ENCODE measurements around the gene PAM16. TPM values are rescaled to one million over a fixed set of nuclear protein-coding genes. Genes with fewer than 3 reads are reported as not detected.
A peak's percentile ranks its signal among the peaks of the same experiment; 100 is the strongest.
"Not testable (repeated sequence)": the region's sequence is repeated elsewhere in the genome, so short reads cannot be mapped to it uniquely, and the experiment has no call there.

Gene PAM16
- total RNA-seq, 2 experiments from 2014 or later, result 47.5 to 49.4 TPM

- Mint-ChIP-seq H3K36me3 (no peaks in the 10 kb centered on the region), H3K9me3 (ENCODE audit: low read depth) (no peaks in the 10 kb centered on the region), H3K27ac (no peak overlapping the region), H3K27me3 (no peaks in the 10 kb centered on the region), H3K4me3 (no peak overlapping the region), H3K4me1 (no peaks in the 10 kb centered on the region)
- ATAC-seq (no peak), DNase-seq (no peak)
- CTCF ChIA-PET, result interaction anchor here (1.8 to 2.0 kb wide), 2 partner anchors 9 to 49 kb away, joined by 5 to 9 read pairs; no protein-coding TSS in a partner anchor
These were observed 13.5 kb downstream of the PAM16 start for GRCh38 chr16:4337540-4338088.

- Mint-ChIP-seq H3K27me3 (no peaks in the 10 kb centered on the region), H3K4me3 (no peak overlapping the region), H3K9me3 (ENCODE audit: low read depth) (no peaks in the 10 kb centered on the region), H3K27ac (no peak overlapping the region), H3K36me3 (no peaks in the 10 kb centered on the region), H3K4me1 (no peaks in the 10 kb centered on the region)
- ATAC-seq, result no peak
- CTCF ChIA-PET, result interaction anchor here (1.0 to 2.0 kb wide), 2 partner anchors 15 to 48 kb away, joined by 3 to 9 read pairs; no protein-coding TSS in a partner anchor
- no peak for DNase-seq
These were observed 14.2 kb downstream of the PAM16 start for GRCh38 chr16:4336701-4337539.

DNA sequence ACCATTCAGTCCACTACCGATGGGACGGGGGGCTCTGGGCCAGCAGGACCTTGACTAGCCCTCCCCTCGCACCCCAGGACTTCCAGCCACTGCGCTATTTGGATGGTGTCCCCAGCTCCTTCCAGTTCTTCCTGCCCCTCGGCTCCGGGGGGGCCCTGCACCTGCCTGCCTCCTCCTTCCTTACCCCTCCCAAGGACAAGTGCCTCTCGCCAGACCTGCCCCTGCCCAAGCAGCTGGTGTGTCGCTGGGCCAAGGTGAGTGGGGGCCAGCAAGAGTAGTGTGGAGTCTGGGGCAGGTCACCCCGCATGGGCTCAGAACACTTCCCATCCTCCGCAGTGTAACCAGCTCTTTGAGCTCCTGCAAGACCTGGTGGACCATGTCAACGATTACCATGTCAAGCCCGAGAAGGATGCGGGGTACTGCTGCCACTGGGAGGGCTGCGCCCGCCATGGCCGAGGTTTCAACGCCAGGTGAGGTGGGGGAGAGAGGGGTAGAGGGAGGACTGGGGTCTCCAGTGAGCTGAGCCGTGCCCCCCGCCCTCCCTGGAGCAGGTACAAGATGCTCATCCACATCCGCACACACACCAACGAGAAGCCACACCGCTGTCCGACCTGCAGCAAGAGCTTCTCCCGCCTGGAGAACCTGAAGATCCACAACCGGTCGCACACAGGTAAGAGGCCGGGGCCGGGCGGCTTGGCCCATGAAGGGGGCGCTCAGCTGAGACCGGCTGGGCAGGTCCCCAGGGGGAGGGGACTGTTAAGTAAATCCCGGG, 16.2 kb downstream of the PAM16 start:
- ATAC-seq, result no peak
- H3K27ac Mint-ChIP-seq, result no peak overlapping the region

GRCh38 chr16:4333714-4334113, 17.4 kb downstream of the PAM16 start:
- H3K27ac Mint-ChIP-seq; H3K9me3 Mint-ChIP-seq (ENCODE audit: low read depth); CTCF ChIA-PET: not testable (repeated sequence)

More for the DNA sequence above, 16.2 kb downstream of the PAM16 start:
- Mint-ChIP-seq H3K4me3 (no peak overlapping the region), H3K4me1 (no peaks in the 10 kb centered on the region), H3K9me3 (ENCODE audit: low read depth) (no peaks in the 10 kb centered on the region), H3K36me3 (no peaks in the 10 kb centered on the region), H3K27me3 (no peaks in the 10 kb centered on the region)
- CTCF ChIA-PET, result interaction anchor here (1.5 kb wide), 1 partner anchor 8 kb away, joined by 4 read pairs; no protein-coding TSS in a partner anchor
- DNase-seq, result no peak

DNA sequence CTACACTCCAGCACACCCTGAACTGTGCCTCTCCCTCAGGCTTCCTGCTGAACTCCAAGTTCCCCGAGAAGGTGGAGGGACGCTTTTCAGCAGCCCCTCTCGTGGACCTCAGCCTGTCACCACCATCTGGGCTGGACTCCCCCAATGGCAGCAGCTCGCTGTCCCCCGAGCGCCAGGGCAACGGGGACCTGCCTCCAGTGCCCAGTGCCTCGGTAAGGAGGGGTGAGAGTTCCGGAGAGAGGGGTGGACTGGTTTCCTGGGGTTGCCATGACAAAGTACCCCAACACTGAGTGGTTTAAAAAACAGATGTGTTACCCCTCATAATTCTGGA, 17.8 kb downstream of the PAM16 start:
- H3K27ac Mint-ChIP-seq, result no peak overlapping the region
- CTCF ChIA-PET, result interaction anchor here (1.6 kb wide), 1 partner anchor 27 kb away, joined by 5 read pairs; no protein-coding TSS in a partner anchor

More at GRCh38 chr16:4333714-4334113, 17.4 kb downstream of the PAM16 start:
- not testable (repeated sequence) for H3K4me1 Mint-ChIP-seq, DNase-seq, ATAC-seq, H3K4me3 Mint-ChIP-seq, H3K36me3 Mint-ChIP-seq, H3K27me3 Mint-ChIP-seq

DNA sequence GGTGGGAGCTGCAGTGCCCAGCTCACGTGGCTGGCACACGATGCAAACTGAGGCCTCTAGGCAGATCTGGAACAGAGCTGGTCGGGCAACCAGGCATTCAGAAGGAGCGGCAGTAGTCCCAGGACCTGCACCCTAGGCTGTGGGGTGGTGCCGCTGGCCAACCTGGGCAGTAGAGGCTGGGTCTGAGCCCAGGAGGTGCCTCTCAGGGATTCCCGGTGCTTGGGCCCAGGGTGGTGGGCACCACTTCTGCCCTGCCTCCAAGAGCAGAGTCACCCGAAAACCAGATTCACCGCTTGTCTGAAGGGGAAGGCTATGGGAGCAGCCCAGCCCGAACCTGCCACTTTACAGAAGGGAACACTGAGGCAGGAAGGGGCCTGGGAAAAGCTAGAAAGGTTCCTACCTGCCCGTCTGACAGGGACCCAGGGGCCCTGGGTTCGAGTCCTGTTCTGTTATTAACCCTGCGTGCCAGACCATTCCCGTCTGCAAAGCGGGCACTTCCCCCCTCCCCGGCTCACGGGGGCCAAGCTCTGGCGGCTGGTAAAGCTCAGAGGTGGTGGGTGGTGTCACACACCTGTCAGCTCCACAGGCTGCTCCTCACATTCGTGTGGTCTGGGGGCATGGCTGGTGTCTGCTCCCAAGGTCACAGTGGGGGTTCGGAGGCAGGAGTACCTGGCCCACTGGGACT, 18.4 kb downstream of the PAM16 start:
- Mint-ChIP-seq H3K27me3 (peaks cover 6% of the 10 kb centered on the region), H3K4me1 (peaks cover 3% of the 10 kb centered on the region), H3K4me3 (no peak overlapping the region), H3K9me3 (ENCODE audit: low read depth) (no peaks in the 10 kb centered on the region), H3K27ac (no peak overlapping the region), H3K36me3 (no peaks in the 10 kb centered on the region)
- CTCF ChIA-PET, result interaction anchor here (1.2 to 7.5 kb wide), 5 partner anchors 26 to 350 kb away, joined by 3 to 101 read pairs (median 6); no protein-coding TSS in a partner anchor
- ATAC-seq (no peak), DNase-seq (no peak)

More for the DNA sequence above, 17.8 kb downstream of the PAM16 start:
- Mint-ChIP-seq H3K27me3 (peaks cover 6% of the 10 kb centered on the region), H3K4me3 (no peak overlapping the region), H3K4me1 (peaks cover 2% of the 10 kb centered on the region), H3K36me3 (no peaks in the 10 kb centered on the region), H3K9me3 (ENCODE audit: low read depth) (no peaks in the 10 kb centered on the region)
- ATAC-seq (no peak), DNase-seq (no peak)

DNA sequence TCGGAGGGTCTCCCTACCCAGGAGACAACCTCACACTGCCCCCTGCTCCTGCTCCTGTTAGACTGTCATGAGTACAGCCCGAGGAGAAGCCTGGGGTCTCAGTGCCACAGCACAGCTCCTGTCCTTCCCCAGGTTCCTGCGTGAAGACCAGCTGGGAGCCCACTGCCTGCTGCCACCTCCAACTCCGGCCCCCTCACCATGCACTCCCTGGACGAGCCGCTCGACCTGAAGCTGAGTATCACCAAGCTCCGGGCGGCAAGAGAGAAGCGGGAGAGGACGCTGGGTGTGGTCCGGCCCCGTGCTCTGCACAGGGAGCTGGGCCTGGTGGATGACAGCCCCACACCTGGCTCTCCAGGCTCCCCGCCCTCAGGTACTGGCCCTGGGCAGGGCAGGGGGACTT, 19.0 kb downstream of the PAM16 start:
- peaks cover 3% of the 10 kb centered on the region for H3K4me1 Mint-ChIP-seq
- no peak overlapping the region for H3K4me3 Mint-ChIP-seq
- CTCF ChIA-PET, result interaction anchor here (1.2 to 7.5 kb wide), 7 partner anchors 7 to 349 kb away, joined by 3 to 101 read pairs (median 5); no protein-coding TSS in a partner anchor
- H3K9me3 Mint-ChIP-seq (ENCODE audit: low read depth), result no peaks in the 10 kb centered on the region
- H3K27ac Mint-ChIP-seq, result no peak overlapping the region
- DNase-seq (no peak), ATAC-seq (no peak)
- peaks cover 6% of the 10 kb centered on the region for H3K27me3 Mint-ChIP-seq
- no peaks in the 10 kb centered on the region for H3K36me3 Mint-ChIP-seq

GRCh38 chr16:4330277-4330874, 20.7 kb downstream of the PAM16 start:
- CTCF ChIA-PET, result interaction anchor here (0.7 to 7.5 kb wide), 18 partner anchors 9 to 348 kb away, joined by 3 to 101 read pairs (median 4); partner anchors contain the start of gene TFAP4
- ATAC-seq (peak; percentile 82), DNase-seq (peak; percentile 82)
- Mint-ChIP-seq H3K36me3 (no peaks in the 10 kb centered on the region), H3K27ac (no peak overlapping the region), H3K4me3 (no peak overlapping the region), H3K9me3 (ENCODE audit: low read depth) (no peaks in the 10 kb centered on the region), H3K4me1 (peaks cover 3% of the 10 kb centered on the region), H3K27me3 (peaks cover 10% of the 10 kb centered on the region)

- DNase-seq, result no peak
- CTCF ChIA-PET, result interaction anchor here (0.9 to 7.5 kb wide), 25 partner anchors 8 to 346 kb away, joined by 3 to 101 read pairs (median 5); partner anchors contain the start of gene TFAP4
- H3K4me1 Mint-ChIP-seq, result peaks cover 3% of the 10 kb centered on the region
These were observed 22.0 kb downstream of the PAM16 start for GRCh38 chr16:4328782-4329775.

DNA sequence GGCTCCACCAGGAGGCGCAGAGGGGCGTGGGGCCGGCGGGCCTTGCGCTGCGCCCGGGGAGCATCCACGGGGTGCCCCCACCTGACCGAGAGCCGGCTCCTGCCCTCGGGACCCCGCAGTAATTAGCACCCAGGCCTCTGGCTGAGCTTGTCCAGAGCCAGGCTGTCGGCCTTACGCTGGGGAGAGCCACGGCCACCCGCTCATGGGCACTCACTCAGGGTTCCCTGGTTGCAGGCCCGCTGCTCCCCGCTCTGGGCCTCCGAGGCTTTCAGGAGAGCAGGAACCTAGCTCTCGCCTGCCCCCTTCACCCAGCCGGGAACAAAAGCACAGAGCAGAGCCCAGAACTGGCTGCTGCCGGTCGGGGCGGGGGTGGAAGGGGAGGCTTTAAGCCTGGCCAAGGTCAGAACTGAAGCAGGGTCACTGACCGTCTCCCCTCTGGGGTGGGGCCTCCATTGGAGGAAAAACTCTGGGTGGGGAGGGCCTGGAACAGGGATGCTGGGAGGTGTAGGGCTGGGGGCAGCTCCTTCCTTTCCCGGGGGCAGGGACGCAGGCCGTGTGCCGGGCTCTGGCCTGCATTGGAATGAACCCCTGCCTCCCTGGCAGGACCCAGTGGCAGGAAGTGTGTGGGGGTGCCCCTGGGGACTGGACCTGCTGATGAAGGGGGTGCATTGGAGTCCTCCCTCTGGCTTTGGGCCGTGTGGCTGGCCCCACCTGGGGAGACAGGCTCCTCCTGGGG, 22.9 kb downstream of the PAM16 start:
- no peaks in the 10 kb centered on the region for H3K9me3 Mint-ChIP-seq (ENCODE audit: low read depth)
- CTCF ChIA-PET, result interaction anchor here (0.7 to 7.5 kb wide), 20 partner anchors 9 to 345 kb away, joined by 3 to 101 read pairs (median 6); partner anchors contain the start of gene TFAP4
- DNase-seq (peak; percentile 65), ATAC-seq (peak; percentile 72)
- no peaks in the 10 kb centered on the region for H3K36me3 Mint-ChIP-seq
- H3K4me3 Mint-ChIP-seq, result no peak overlapping the region
- H3K27me3 Mint-ChIP-seq, result peaks cover 10% of the 10 kb centered on the region
- peaks cover 3% of the 10 kb centered on the region for H3K4me1 Mint-ChIP-seq
- H3K27ac Mint-ChIP-seq, result no peak overlapping the region

More at GRCh38 chr16:4328782-4329775, 22.0 kb downstream of the PAM16 start:
- ATAC-seq, result no peak
- Mint-ChIP-seq H3K27ac (no peak overlapping the region), H3K9me3 (ENCODE audit: low read depth) (no peaks in the 10 kb centered on the region), H3K36me3 (no peaks in the 10 kb centered on the region), H3K27me3 (peaks cover 10% of the 10 kb centered on the region), H3K4me3 (no peak overlapping the region)
